HG03354 (cell line): ENCODE results near the gene PLEKHM3.
"Not testable (repeated sequence)": the region's sequence is repeated elsewhere in the genome, so short reads cannot be mapped to it uniquely, and the experiment has no call there.

Experiments used
- ATAC-seq: cut with Tn5 transposase; IDR thresholded peaks from one replicate; pipeline ENCODE4 v1.9.1; 2021; ENCODE audit warnings: mild to moderate bottlenecking; ENCODE audit not compliant: unreplicated experiment, poor library complexity, severe bottlenecking

Gene PLEKHM3

GRCh38 chr2:208037564-208038487 lies 12.5 kb upstream of the PLEKHM3 start:
- no peak for ATAC-seq

- no peak for ATAC-seq
Measured at GRCh38 chr2:208036357-208036756, 11.0 kb upstream of the PLEKHM3 start.

GRCh38 chr2:208034503-208035140 lies 9.3 kb upstream of the PLEKHM3 start:
- ATAC-seq = no peak

- peak; percentile 94 for ATAC-seq
Measured at GRCh38 chr2:208033701-208034502, 8.6 kb upstream of the PLEKHM3 start.

- no peak for ATAC-seq
Measured at GRCh38 chr2:208031608-208032019, 6.3 kb upstream of the PLEKHM3 start.

- ATAC-seq = peak; percentile 24
Measured at GRCh38 chr2:208025814-208026184, 472 bp upstream of the PLEKHM3 start.

- no peak for ATAC-seq
Measured at GRCh38 chr2:208024091-208024490, 1.2 kb downstream of the PLEKHM3 start.

- no peak for ATAC-seq
Measured at GRCh38 chr2:208020253-208020652, 5.1 kb downstream of the PLEKHM3 start.

- ATAC-seq = not testable (repeated sequence)
Measured at GRCh38 chr2:208018124-208018712, 7.1 kb downstream of the PLEKHM3 start.

GRCh38 chr2:208017721-208018120 lies 7.6 kb downstream of the PLEKHM3 start:
- no peak for ATAC-seq

GRCh38 chr2:208015475-208015874 lies 9.9 kb downstream of the PLEKHM3 start:
- ATAC-seq = no peak

GRCh38 chr2:208013285-208014178 lies 11.8 kb downstream of the PLEKHM3 start:
- ATAC-seq = no peak

GRCh38 chr2:208012449-208012848 lies 12.9 kb downstream of the PLEKHM3 start:
- ATAC-seq = no peak

- ATAC-seq = no peak
Measured at GRCh38 chr2:208010506-208010905, 14.8 kb downstream of the PLEKHM3 start.

GRCh38 chr2:208006833-208007232 lies 18.5 kb downstream of the PLEKHM3 start:
- ATAC-seq = no peak

- no peak for ATAC-seq
Measured at GRCh38 chr2:208006337-208006736, 19.0 kb downstream of the PLEKHM3 start.

GRCh38 chr2:208001924-208002323 lies 23.4 kb downstream of the PLEKHM3 start:
- no peak for ATAC-seq

- no peak for ATAC-seq
Measured at GRCh38 chr2:208000701-208001395, 24.5 kb downstream of the PLEKHM3 start.
